Dedifferentiated amniotic fluid mesenchymal stem cell (primary cell): ENCODE results near the gene SLC25A43.
"Not testable (repeated sequence)": the region's sequence is repeated elsewhere in the genome, so short reads cannot be mapped to it uniquely, and the experiment has no call there.

Experiments used
- DNase-seq: peaks from one replicate; pipeline ENCODE4 v3.0.0-alpha.2; 2016; ENCODE audit errors: extremely low spot score

Gene SLC25A43

GRCh38 chrX:119467842-119468550 lies 68.9 kb downstream of the SLC25A43 start, which contains the start of gene SLC25A5:
Gene SLC25A5, plus strand, starts transcription at chrX:119468444. Its CDS starts 72 bp downstream, at chrX:119468516.
- DNase-seq = peak; percentile 71

- peak; percentile 65 for DNase-seq
Observed at GRCh38 chrX:119468551-119469312, 69.6 kb downstream of the SLC25A43 start.

GRCh38 chrX:119469313-119469635 lies 70.1 kb downstream of the SLC25A43 start:
- DNase-seq = no peak

- DNase-seq = no peak
Observed at GRCh38 chrX:119474615-119475388, 75.7 kb downstream of the SLC25A43 start.

GRCh38 chrX:119475389-119476101 lies 76.4 kb downstream of the SLC25A43 start:
- DNase-seq = no peak

- peak; percentile 36 for DNase-seq
Observed at GRCh38 chrX:119477812-119478232, 78.7 kb downstream of the SLC25A43 start.

GRCh38 chrX:119478504-119478903 lies 79.4 kb downstream of the SLC25A43 start:
- DNase-seq = no peak

- DNase-seq = no peak
Observed at GRCh38 chrX:119479845-119480244, 80.7 kb downstream of the SLC25A43 start.

- no peak for DNase-seq
Observed at GRCh38 chrX:119481323-119481801, 82.2 kb downstream of the SLC25A43 start.

GRCh38 chrX:119482041-119482440 lies 82.9 kb downstream of the SLC25A43 start:
- DNase-seq = no peak

- peak; percentile 26 for DNase-seq
Observed at GRCh38 chrX:119482481-119483480, 83.6 kb downstream of the SLC25A43 start.

GRCh38 chrX:119486745-119487144 lies 87.6 kb downstream of the SLC25A43 start:
- DNase-seq = no peak

GRCh38 chrX:119487766-119488165 lies 88.6 kb downstream of the SLC25A43 start:
- not testable (repeated sequence) for DNase-seq

- peak; percentile 35 for DNase-seq
Observed at GRCh38 chrX:119488749-119489148, 89.6 kb downstream of the SLC25A43 start.

- no peak for DNase-seq
Observed at GRCh38 chrX:119489212-119490074, 90.3 kb downstream of the SLC25A43 start.

GRCh38 chrX:119492463-119492862 lies 93.3 kb downstream of the SLC25A43 start:
- DNase-seq = no peak

GRCh38 chrX:119493851-119494495 lies 94.8 kb downstream of the SLC25A43 start:
- not testable (repeated sequence) for DNase-seq
